ENCODE data around the gene TIMELESS. TPM values are rescaled to one million over a fixed set of nuclear protein-coding genes. Genes with fewer than 3 reads are reported as not detected.

TIMELESS gene
- total RNA-seq, 2 experiments from 2014 or later = 46.5 to 103 TPM

- Histone ChIP-seq H3K9me2 (ENCODE audit: insufficient read depth, low read length) (no peaks in the 10 kb centered on the region), H2AFZ (ENCODE audit: low read length) (peak overlapping the region; percentile 87; the same call in 1 of the 2 replicates), H4K20me1 (ENCODE audit: insufficient read depth, low read length) (no peaks in the 10 kb centered on the region), H3K79me2 (ENCODE audit: insufficient read depth, low read depth, low read length) (no peaks in the 10 kb centered on the region), H3K4me3 (ENCODE audit: low read depth, low read length, poor library complexity, severe bottlenecking) (no peak overlapping the region), H3K4me1 (ENCODE audit: insufficient read depth, low read length, poor library complexity, severe bottlenecking) (peaks cover 49% of the 10 kb centered on the region), H3K9me3 (ENCODE audit: low read length) (no peaks in the 10 kb centered on the region), H3K4me2 (ENCODE audit: low read length) (no peak overlapping the region), H3K27ac (ENCODE audit: low read depth, low read length, poor library complexity, severe bottlenecking) (no peak overlapping the region), H3K36me3 (ENCODE audit: insufficient read depth, low read length) (no peaks in the 10 kb centered on the region)
- intact Hi-C loops (cut with micrococcal nuclease; ENCODE audit: unreplicated experiment) = no loop called here
- ChIA-PET POLR2A (interaction anchor here (0.9 to 7.4 kb wide), 8 partner anchors 14 to 236 kb away, joined by 3 to 98 read pairs (median 13); partner anchors contain the start of genes CNPY2, IL23A, PAN2 and STAT2), CTCF (ENCODE audit: unreplicated experiment) (no interaction called here)
- BruUV-seq (replicated peaks) = no TSS peak
- TF ChIP-seq, protein P1, sequence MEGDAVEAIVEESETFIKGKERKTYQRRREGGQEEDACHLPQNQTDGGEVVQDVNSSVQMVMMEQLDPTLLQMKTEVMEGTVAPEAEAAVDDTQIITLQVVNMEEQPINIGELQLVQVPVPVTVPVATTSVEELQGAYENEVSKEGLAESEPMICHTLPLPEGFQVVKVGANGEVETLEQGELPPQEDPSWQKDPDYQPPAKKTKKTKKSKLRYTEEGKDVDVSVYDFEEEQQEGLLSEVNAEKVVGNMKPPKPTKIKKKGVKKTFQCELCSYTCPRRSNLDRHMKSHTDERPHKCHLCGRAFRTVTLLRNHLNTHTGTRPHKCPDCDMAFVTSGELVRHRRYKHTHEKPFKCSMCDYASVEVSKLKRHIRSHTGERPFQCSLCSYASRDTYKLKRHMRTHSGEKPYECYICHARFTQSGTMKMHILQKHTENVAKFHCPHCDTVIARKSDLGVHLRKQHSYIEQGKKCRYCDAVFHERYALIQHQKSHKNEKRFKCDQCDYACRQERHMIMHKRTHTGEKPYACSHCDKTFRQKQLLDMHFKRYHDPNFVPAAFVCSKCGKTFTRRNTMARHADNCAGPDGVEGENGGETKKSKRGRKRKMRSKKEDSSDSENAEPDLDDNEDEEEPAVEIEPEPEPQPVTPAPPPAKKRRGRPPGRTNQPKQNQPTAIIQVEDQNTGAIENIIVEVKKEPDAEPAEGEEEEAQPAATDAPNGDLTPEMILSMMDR (conservative IDR thresholded peaks at IDR 0.05; ENCODE audit: low read length) = no peak
- TF ChIP-seq EZH2phosphoT487 (IDR thresholded peaks at IDR 0.05; ENCODE audit: borderline replicate concordance, low read depth, low read length) = no peak
- DNase-seq (ENCODE audit: low spot score) = no peak
These were observed 13.3 kb upstream of the TIMELESS start for GRCh38 chr12:56462565-56462964.

DNA sequence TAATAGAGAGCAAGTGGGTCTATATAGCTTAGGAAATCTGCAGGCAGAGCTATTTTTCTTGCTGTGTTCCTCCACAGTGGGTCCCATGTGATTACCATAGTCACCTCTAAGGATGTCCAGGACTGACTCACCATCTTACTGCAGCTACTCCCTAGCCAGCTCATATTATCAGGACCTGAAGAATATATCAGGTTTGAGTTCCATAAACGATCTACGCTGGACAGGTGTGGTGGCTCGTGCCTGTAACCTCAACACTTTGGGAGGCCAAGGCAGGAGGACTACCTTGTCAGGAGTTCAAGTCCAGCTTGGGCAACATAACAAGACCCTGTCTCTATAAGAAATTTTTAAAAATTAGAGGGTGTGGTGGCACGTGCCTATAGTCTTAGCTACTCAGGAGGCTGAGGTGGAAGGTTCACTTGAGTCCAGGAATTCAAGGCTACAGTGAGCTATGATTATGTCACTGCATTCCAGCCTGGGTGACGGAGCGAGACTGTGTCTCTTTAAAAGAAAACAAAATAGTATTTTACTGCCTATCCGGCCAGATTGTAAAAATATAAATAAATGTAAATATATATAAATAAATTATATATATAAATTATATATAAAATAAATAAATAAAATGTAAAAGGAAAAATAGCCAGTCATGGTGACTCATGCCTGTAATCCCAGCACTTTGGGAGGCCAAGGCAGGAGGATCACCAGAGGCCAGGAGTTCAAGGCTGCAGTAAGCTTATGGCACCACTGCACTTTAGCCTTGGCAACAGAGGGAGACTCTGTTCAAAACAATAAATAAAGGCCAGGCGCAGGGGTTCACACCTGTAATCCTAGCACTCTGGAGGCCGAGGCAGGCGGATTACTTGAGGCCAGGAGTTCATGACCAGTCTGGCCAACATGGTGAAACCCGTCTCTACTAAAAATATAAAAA, 12.3 kb upstream of the TIMELESS start:
- intact Hi-C loops (cut with micrococcal nuclease; ENCODE audit: unreplicated experiment) = loop anchor here (2.0 kb wide), 1 partner anchor 87 kb away; no protein-coding TSS in a partner anchor
- peak overlapping the region; percentile 70; the same call in 1 of the 2 replicates for H3K4me2 ChIP-seq (ENCODE audit: low read length)
- POLR2A ChIA-PET = interaction anchor here (0.6 to 7.4 kb wide), 15 partner anchors 12 to 342 kb away, joined by 3 to 98 read pairs (median 6); partner anchors contain the start of genes CNPY2, IL23A, PAN2 and RNF41

More for the DNA sequence above, 12.3 kb upstream of the TIMELESS start:
- Histone ChIP-seq H3K4me1 (ENCODE audit: insufficient read depth, low read length, poor library complexity, severe bottlenecking) (peaks cover 49% of the 10 kb centered on the region), H3K79me2 (ENCODE audit: insufficient read depth, low read depth, low read length) (no peaks in the 10 kb centered on the region), H3K9me3 (ENCODE audit: low read length) (no peaks in the 10 kb centered on the region), H2AFZ (ENCODE audit: low read length) (peak overlapping the region; percentile 98; the same call in 1 of the 2 replicates), H3K4me3 (ENCODE audit: low read depth, low read length, poor library complexity, severe bottlenecking) (no peak overlapping the region), H3K36me3 (ENCODE audit: insufficient read depth, low read length) (no peaks in the 10 kb centered on the region), H4K20me1 (ENCODE audit: insufficient read depth, low read length) (no peaks in the 10 kb centered on the region), H3K9me2 (ENCODE audit: insufficient read depth, low read length) (no peaks in the 10 kb centered on the region), H3K27ac (ENCODE audit: low read depth, low read length, poor library complexity, severe bottlenecking) (peak overlapping the region; percentile 96)
- BruUV-seq (replicated peaks) = no TSS peak
- TF ChIP-seq EZH2phosphoT487 (IDR thresholded peaks at IDR 0.05; ENCODE audit: borderline replicate concordance, low read depth, low read length) = no peak
- TF ChIP-seq, protein P1 (conservative IDR thresholded peaks at IDR 0.05; ENCODE audit: low read length) = no peak
- DNase-seq (ENCODE audit: low spot score) = no peak
- CTCF ChIA-PET (ENCODE audit: unreplicated experiment) = interaction anchor here (0.6 to 1.2 kb wide), 7 partner anchors 8 to 342 kb away, joined by 3 to 4 read pairs (median 3); partner anchors contain the start of genes CNPY2 and STAT2

Data from OCI-LY7 (cell line).